ENCODE data around the gene MARCOL.

DNA sequence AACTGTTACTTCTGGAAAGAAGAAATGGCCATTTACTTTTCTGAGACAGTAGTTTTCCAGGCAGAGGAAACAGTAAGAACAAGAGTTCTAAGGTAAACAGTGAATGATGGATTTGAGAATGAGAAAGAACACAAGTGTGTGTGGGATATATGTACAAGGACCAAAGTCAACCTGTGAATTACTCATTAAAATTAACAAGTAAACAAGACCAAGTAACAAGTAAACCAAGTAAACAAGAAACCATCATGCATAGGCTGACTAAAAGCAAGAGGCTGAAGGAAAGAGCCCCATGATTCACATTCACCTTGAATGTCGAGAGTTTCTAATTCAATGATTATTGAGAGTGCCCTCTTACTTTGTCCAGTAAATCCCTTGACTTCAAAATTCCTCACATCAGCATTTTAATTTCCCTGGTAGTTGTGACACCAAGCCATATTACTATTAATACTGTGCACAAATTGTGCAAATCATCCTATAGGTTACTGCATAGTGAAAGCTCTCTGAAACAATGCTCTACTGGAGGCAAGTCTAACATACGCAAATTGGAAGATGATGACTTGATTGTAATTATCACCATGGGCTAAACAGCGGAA lies 9.8 kb upstream of the MARCOL start:
- no peak for TF ChIP-seq POLR2A (IDR thresholded peaks at IDR 0.05)
- TF ChIP-seq CTCF (IDR thresholded peaks at IDR 0.05) = no peak
